ENCODE results near the gene DERL3. TPM values are rescaled to one million over a fixed set of nuclear protein-coding genes. Genes with fewer than 3 reads are reported as not detected.

The DERL3 gene
- total RNA-seq, 4 donors from 2014 or later, result 0.21 to 0.49 (median 0.33) TPM

DNA sequence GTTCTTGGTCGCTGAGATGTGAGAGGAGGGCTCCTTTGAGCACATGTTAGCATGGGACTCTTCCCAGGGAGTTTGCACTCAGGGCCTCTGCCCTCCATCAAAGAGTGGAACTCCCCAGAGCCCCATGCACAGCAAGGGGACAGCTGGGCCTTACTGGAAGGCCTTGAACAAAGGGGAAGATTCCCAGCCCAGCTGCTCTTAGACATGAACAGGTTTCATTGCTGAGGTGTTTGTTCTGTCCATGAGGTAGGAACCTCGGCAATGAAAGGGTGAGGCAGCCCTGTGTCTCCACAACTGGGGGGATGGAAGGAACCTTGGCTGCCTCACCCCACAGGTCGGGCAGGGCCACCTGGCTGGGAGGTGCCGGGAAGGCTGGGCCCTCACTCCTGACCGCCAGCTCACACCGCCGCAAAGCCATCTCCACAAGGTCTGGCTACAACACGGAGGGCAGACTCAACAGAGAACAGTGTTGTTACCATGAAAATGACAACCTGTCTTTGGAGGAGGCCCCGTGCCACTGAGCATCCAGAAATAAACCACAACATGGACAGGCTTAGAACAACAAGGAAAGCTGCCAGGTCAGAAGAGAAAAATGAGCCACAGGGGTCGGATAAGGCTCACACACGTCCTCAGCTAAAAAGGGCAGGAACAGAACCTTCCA lies 3.2 kb downstream of the DERL3 start:
- no peak for DNase-seq (ENCODE audit: low spot score in 2 of 2)
- TF ChIP-seq POLR2A (IDR thresholded peaks at IDR 0.05), result no peak
- no peak for TF ChIP-seq CTCF (IDR thresholded peaks at IDR 0.05)
- WGBS, 2 donors, result 62 to 69% methylated on average over 11 of the region's 11 CpGs
- intact Hi-C loops (cut with DNase I; ENCODE audit: low total_unique reads), result no loop called here
- no peak overlapping the region for H3K4me3 ChIP-seq (ENCODE audit: low read depth, poor library complexity, severe bottlenecking)

GRCh38 chr22:23834793-23835483 lies 3.9 kb downstream of the DERL3 start:
- intact Hi-C loops (cut with DNase I; ENCODE audit: low total_unique reads), result no loop called here
- TF ChIP-seq POLR2A (IDR thresholded peaks at IDR 0.05) (no peak), CTCF (IDR thresholded peaks at IDR 0.05) (no peak)
- no peak overlapping the region for H3K4me3 ChIP-seq (ENCODE audit: low read depth, poor library complexity, severe bottlenecking)
- DNase-seq (ENCODE audit: low spot score in 2 of 2), result no peak
- WGBS, 2 donors, result 68 to 82% methylated on average over 8 to 9 of the region's 10 CpGs

DNA sequence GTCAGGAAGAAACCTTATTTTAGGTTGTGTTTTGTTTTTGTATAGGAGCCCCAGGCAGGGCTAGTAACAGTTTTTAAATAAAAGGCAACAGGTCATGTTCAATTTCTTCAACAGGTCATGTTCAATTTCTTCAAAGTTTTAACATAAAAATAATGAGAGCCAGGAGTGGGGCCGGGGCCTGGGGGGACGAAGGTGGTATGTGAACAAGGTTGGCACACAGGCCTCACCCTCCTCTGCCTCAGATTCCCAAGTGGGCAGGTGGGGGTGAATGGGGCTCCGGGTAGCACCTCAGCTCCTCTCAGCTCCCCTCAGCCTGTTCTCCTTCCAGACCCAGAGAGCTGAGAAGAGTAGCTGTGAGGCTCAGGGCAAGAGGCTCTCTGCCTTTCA lies 4.4 kb downstream of the DERL3 start:
- H3K4me3 ChIP-seq (ENCODE audit: low read depth, poor library complexity, severe bottlenecking), result no peak overlapping the region
- no peak for DNase-seq (ENCODE audit: low spot score in 2 of 2)
- 91 to 92% methylated on average over 3 of the region's 3 CpGs for WGBS, 2 donors
- intact Hi-C loops (cut with DNase I; ENCODE audit: low total_unique reads), result no loop called here
- no peak for TF ChIP-seq POLR2A (IDR thresholded peaks at IDR 0.05)
- no peak for TF ChIP-seq CTCF (IDR thresholded peaks at IDR 0.05)

DNA sequence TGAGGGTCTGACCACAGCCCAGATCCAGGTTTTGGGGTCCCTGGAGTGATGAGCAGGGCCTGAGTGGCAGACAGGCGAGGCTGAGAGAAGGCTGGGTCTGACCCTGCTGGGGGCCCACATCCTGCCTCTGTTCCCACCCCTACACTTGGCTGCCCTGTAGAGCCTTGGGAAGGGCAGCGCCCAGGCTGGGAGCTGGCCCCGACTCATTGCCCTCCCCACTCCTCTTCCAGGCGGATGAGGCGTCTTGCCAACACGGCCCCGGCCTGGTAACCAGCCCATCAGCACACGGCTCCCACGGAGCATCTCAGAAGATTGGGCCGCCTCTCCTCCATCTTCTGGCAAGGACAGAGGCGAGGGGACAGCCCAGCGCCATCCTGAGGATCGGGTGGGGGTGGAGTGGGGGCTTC lies 4.9 kb downstream of the DERL3 start:
- no peak overlapping the region for H3K4me3 ChIP-seq (ENCODE audit: low read depth, poor library complexity, severe bottlenecking)
- no peak for DNase-seq (ENCODE audit: low spot score in 2 of 2)
- intact Hi-C loops (cut with DNase I; ENCODE audit: low total_unique reads), result no loop called here

DNA sequence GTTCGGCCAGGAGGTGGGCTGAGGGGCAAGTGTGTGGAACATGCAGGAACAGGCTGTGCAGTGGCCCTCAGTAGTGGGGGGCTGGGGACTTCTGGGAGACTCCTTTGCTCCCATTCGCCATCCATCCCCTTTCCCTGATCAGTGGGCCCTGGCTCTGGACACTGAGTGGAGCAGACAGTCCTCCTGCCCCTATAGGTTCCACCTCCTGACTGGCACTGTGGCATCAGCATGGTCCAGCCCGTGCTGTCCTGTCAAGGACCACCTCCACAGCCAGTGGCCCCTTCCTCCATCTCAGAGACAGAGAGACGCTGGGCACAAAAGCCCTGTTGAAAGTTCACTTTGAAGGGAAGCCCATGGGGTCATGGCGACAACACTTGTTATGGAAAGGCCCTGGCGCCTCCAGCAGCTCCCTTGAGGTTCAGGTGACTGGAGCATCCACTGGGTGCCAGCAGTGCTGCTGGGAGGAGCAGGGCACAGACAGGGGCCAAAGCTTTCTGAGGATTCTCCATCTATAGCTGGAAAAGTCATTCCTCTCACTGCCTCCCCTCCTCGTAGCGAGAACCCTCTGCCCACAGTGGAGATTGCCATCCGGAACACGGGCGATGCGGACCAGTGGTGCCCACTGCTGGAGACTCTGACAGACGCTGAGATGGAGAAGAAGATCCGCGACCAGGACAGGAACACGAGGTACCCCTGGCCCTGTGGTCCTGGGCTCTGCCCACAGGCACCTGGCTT lies 5.6 kb downstream of the DERL3 start:
- TF ChIP-seq POLR2A (IDR thresholded peaks at IDR 0.05) (no peak), CTCF (IDR thresholded peaks at IDR 0.05) (no peak)
- no peak overlapping the region for H3K4me3 ChIP-seq (ENCODE audit: low read depth, poor library complexity, severe bottlenecking)
- WGBS, 2 donors, result 89 to 93% methylated on average over 16 of the region's 16 CpGs
- DNase-seq (ENCODE audit: low spot score in 2 of 2), result no peak
- intact Hi-C loops (cut with DNase I; ENCODE audit: low total_unique reads), result no loop called here

More for the DNA sequence above, 4.9 kb downstream of the DERL3 start:
- whole genome bisulfite sequencing, 2 donors, result 72 to 82% methylated on average over 13 of the region's 13 CpGs
- TF ChIP-seq CTCF (IDR thresholded peaks at IDR 0.05), result no peak
- no peak for TF ChIP-seq POLR2A (IDR thresholded peaks at IDR 0.05)
